ES-I3 (cell line): ENCODE results near the gene EMILIN2.
"Not testable (repeated sequence)": the region's sequence is repeated elsewhere in the genome, so short reads cannot be mapped to it uniquely, and the experiment has no call there.

Experiments
- H3K36me3 ChIP-seq: 2 replicates; pipeline ENCODE4 v1.6.1; 2013; ENCODE audit warnings: mild to moderate bottlenecking, low read length, control low read depth, moderate library complexity; ENCODE audit not compliant: insufficient read depth
- H3K4me1 ChIP-seq: 2 replicates; pipeline ENCODE4 v1.6.1; 2013; ENCODE audit warnings: mild to moderate bottlenecking, control low read depth, low read length; ENCODE audit not compliant: insufficient read depth
- H3K9ac ChIP-seq: 2 replicates; pipeline ENCODE4 v1.6.1; 2013; ENCODE audit warnings: low read depth, mild to moderate bottlenecking, low read length, moderate library complexity
- H3K9me3 ChIP-seq: 2 replicates; pipeline ENCODE4 v1.6.1; 2013; ENCODE audit warnings: mild to moderate bottlenecking, low read length, moderate library complexity; ENCODE audit not compliant: control insufficient read depth, insufficient read depth

Gene EMILIN2

DNA sequence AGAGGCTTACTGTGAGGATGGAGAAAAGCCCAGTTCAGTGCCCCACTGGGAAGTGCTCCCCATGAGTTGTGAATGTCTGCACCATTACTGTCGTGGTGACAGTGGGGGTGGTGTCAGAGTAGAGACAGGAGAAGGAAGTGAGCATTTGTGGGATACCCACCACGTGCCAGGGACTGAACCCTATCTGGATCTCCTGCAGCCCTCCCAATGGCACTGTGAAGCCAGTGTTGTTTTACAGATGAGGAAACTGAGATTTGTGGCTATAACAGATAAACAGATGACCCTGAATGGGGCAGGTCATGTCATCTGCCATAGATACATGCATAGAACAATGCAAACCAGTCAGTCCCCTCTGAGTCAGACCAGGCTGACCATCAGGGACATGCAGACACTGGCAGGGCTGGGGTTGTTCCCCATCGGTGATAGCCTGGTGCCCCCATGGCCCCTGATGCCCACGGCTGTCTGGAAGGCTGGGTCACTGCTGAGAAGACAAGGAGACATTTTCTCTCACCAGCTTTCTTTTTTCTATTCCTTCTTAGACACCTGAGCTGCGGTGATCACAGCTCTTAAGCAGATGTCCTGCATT lies 60.8 kb downstream of the EMILIN2 start:
- peak overlapping the region; percentile 96; the same call in 1 of the 2 replicates for H3K9ac ChIP-seq
- 0 out of 2 replicates have a peak, but pooled peaks cover 3% of the 10 kb centered on the region for H3K4me1 ChIP-seq
- H3K36me3 ChIP-seq = peaks cover 11% of the 10 kb centered on the region
- H3K9me3 ChIP-seq = no peaks in the 10 kb centered on the region

DNA sequence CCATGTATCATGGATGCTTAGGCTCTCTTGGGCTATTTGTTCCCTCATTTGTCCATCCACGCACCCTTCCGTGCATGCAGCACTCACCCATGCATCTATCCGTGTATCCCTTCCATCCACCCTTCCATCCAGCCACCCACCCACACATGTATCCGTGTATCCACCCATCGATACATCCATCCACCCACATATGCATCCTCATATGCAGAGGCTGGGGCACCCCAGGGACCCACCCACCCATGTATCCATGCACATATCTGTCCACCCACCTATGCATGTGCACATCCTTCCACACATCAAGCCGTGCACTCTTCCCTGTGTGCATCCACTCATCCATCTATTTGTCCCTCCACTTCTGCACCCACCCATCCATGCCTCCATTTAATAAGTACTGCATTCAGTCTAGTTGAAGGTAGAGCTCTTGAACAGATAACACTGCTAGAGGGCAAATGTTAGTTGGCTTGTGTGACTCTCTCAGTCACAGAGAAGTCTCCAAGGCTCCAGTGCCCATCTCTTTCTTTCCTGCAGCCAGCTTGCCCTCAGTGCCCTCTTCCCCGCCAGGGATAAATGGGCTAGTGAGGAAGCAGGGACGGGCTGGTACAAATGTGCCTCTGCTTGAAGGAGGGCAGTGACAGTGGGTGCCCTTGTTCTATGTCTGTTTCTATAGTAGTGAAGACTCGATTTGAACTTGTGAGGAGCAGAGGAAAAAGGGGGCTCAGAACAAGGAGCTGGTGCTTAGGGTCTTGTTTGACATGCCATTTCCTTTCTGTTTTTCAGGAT lies 61.5 kb downstream of the EMILIN2 start:
- Histone ChIP-seq H3K9ac (no peak overlapping the region), H3K9me3 (no peaks in the 10 kb centered on the region), H3K36me3 (peaks cover 11% of the 10 kb centered on the region), H3K4me1 (no peaks in the 10 kb centered on the region)

DNA sequence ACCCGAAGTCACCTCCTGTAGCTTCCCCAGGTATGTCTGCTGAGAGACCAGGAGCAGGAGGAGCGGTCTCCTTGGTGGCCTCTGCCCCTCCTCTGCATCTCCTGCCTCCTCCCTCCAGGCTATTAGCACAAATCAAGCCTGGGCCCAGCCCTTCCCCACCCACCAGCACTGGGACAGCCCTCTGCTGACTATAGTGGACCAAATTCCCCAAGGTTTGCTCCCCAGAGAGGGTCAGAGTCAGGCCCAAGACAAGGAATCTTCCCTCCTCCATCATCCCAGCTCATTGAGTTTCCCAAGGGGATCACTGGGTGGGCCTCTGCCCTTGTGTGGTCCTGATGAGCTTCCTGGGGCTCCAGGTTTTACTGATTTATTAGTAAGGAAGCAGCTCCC lies 62.1 kb downstream of the EMILIN2 start:
- Histone ChIP-seq H3K9ac (no peak overlapping the region), H3K9me3 (no peaks in the 10 kb centered on the region), H3K4me1 (no peaks in the 10 kb centered on the region), H3K36me3 (peaks cover 11% of the 10 kb centered on the region)

DNA sequence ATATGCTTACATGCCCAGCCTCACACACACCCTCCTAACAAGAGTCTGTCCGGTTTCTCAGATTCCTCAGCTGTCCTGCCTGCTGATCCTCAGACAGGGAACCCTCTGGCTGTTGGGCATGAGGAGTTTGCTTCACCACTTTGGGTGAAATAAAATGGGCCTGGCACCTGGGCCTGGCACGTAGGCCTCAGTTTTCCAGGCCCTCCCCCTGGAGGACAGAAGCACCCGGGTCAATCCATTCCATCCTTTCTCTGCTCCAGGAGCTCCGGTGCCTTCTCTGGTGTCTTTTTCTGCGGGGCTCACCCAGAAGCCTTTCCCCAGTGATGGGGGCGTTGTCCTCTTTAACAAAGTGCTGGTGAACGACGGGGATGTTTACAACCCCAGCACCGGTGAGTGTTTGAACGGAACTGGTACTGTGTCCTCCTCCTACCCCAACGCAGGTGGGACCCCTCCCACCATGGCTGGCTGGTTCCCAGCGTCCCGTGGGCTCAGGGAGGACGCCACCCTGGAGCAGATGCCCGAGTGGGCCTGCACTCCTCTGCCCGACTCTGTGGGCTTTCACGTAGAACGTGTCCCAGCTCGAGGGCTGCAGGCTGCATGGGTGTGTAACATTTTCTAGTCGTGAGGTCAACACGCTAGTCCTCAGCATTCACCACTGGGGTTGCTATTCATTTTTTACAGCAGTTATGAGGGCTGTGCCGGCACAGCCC lies 62.8 kb downstream of the EMILIN2 start:
- Histone ChIP-seq H3K36me3 (peaks cover 12% of the 10 kb centered on the region), H3K9me3 (no peaks in the 10 kb centered on the region), H3K4me1 (no peaks in the 10 kb centered on the region), H3K9ac (no peak overlapping the region)

DNA sequence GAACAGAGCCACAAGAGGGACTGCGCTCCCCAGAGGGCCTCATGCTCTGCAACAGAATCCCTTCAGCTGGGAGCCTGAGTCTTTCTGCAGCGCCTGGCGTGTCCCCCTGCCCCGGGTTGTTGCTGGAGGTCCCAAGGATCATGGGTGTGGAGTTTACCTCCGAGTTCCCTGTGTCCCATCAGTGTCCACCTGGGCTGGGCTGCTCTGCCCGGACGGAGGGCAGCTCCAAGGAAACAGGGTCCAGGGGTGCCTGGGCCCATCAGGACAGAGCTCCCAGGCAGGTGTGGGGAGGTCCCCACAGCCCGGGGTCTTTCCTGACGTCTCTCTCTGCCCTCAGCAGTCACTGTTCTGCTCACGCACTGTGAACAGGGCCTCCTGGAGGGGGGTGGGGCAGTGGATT lies 63.5 kb downstream of the EMILIN2 start:
- peaks cover 15% of the 10 kb centered on the region for H3K36me3 ChIP-seq
- no peak overlapping the region for H3K9ac ChIP-seq
- no peaks in the 10 kb centered on the region for H3K9me3 ChIP-seq
- H3K4me1 ChIP-seq = no peaks in the 10 kb centered on the region

DNA sequence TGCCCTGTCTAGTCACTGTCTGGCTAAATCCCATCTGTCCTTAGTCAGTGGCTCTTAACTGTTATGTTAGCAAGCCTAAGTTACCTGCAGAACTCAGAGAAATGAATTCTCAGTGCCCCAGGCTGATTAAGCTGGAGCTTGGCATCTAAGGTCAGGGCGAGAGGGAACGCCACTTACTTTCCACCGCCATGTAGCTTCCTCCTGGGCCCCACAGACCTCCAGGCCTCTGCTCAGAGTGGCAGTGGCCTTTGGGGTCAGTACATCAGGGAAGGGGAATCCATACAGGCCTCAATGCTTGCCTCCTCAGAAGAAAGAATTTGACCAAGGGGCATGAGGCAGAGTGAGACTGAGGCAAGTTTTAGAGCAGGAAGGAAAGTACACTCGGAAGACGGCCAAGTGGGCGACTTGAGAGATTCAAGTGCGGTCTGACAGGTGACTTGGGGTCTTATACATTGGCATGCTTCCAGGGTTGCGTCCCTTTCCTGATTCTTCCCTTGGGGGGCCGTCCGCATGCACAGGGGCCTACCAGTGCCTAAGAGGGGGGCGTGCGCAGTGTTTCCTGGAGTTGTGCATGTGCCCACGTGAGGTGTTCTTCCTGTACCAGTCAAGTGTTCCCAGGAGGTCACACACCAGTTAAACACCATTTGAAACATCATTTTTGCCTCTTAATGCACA lies 64.1 kb downstream of the EMILIN2 start:
- Histone ChIP-seq H3K4me1 (no peaks in the 10 kb centered on the region; the same call in 1 of the 2 replicates), H3K9ac (no peak overlapping the region), H3K36me3 (peaks cover 15% of the 10 kb centered on the region), H3K9me3 (no peaks in the 10 kb centered on the region)

DNA sequence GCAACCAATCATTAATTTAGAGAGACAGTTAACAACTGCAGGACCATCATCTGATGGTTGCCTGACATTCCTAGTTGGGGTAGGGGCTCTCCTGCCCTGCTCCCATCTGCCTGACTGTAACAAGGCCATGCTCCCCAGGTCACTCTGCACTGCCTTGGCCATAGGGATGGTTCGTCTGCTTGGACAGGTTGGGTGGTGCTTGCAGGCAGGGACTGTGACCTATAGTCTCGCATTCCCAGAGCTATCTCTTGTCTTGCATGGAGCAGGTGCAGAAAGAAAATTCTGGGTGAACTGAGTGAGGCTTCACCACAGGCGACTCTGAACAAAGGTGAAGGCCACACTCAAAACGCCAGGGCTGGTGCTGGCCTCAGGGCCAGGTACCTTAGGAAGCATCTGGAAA lies 64.7 kb downstream of the EMILIN2 start:
- Histone ChIP-seq H3K4me1 (peaks cover 4% of the 10 kb centered on the region), H3K36me3 (peaks cover 15% of the 10 kb centered on the region), H3K9me3 (no peaks in the 10 kb centered on the region), H3K9ac (no peak overlapping the region)

DNA sequence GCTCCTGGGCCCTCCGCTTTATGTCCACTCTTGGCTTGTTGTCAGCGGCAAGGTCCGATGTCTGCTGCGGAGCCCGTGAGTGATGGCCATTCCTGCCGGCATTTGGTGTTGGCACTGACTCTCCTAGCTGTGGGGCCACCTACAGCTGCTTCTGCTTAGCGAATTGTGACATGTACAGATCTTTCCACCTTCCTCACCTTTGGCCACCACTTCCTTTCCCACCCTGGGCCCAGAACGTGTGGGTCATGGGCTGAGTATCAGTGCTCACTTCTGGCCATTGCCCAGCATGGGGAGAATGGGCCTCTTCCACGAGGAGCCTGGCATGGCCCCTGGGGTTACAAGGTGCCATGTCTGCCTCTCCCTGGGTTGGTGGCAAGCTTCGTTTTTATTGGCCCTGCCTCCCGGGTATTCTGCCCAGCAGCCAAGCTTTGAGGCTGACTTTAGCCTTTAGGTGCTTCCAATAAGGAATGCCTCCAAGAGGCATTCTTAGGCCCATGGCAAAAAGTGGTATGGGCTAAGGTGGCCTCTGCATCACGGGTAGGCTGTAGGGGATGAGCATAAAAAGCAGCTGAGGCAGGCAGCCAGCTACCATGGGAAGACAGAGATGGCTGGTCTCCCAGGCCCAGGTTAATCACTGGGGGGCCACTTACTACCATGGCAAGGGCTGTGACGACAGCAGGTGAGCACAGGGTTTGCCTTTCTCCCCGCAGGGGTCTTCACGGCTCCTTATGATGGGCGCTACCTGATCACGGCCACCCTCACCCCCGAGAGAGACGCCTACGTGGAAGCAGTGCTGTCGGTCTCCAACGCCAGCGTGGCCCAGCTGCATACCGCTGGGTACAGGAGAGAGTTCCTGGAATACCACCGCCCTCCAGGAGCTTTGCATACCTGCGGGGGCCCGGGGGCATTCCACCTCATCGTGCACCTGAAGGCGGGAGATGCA lies 65.8 kb downstream of the EMILIN2 start:
- no peaks in the 10 kb centered on the region for H3K9me3 ChIP-seq
- H3K9ac ChIP-seq = no peak overlapping the region
- peaks cover 12% of the 10 kb centered on the region for H3K4me1 ChIP-seq
- peaks cover 15% of the 10 kb centered on the region for H3K36me3 ChIP-seq

DNA sequence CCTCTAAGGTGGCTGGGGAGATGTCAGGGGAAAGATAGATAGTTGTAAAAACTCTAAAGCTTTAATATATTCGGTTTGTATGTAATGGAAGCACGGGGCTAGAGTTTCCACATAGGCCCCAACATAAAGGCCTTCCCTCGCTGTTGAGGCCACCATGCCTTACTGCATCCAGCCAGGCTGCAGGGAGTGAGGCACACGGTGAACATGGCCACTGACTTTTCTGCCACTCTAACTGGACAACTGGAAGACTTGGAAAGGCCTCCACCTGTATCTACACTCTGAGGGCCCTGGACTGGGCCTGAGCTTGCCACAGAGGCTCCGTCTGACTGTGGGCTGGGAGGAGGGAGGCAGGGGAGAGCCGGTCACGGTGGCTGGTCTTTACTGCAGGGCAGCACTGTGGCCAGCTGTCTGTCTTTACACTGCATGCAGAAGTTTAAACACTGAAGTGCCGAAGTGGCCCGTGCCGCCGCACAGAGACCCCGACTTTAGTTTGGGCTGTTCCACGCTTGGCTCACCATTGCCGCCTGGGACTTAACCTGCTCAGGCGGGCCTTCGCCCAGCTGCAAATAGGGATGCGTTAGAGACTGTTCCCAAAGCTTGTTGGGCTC lies 66.7 kb downstream of the EMILIN2 start:
- H3K36me3 ChIP-seq = peaks cover 15% of the 10 kb centered on the region
- peaks cover 12% of the 10 kb centered on the region for H3K4me1 ChIP-seq
- no peaks in the 10 kb centered on the region for H3K9me3 ChIP-seq

DNA sequence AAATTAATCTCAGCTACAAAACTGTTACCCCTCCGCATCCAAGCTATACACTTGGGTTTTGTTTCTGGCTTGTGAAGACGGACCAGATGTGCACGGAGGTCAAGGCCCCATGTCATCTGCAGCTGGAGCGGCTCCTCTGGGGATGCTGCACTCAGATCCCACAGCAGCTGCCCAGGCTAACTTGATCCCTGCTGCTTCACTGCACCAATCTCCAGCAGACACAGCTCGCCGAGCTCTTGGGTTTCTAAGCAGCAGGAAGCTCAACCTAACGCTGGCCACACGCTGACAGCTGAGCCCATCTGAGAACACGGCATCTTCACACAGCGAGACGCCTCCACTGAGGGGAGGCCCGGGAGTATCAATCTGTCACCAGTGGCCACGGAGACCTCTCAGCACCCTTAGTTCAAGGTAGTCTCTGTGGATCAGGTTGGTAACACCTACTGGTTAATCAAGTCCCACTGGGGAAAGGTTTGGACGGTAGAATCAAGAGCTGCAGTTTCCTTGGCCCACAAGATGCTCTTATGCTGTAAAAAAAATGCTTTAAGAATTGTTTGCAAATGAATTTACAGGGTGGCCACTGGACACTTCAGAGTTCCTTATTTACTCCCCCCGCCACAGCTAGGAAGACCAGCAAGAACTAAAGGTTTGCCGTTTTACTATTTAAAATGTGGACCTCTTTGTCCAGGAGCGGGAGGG lies 67.5 kb downstream of the EMILIN2 start:
- H3K9ac ChIP-seq = no peak overlapping the region
- H3K36me3 ChIP-seq = peaks cover 18% of the 10 kb centered on the region
- H3K4me1 ChIP-seq = peaks cover 12% of the 10 kb centered on the region
- no peaks in the 10 kb centered on the region for H3K9me3 ChIP-seq

More for the DNA sequence above, 66.7 kb downstream of the EMILIN2 start:
- H3K9ac ChIP-seq = no peak overlapping the region

DNA sequence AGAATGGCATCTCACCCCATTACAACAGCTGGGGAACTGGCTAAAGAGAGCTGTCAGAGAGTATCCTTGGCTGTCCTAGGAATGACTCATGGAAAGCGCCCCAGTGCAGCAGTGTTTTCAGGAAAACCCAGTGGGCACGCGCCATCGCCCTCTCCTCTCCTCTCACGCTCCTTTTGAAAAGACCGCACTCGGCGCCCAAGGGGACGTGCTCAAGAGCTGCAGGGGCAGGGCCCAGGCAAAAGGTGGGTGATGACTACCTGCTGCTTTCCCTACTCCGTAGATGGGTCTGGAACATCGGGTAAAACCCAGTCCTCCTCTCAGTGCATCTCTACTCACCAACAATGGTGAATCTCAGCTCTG lies 68.1 kb downstream of the EMILIN2 start:
- Histone ChIP-seq H3K4me1 (peaks cover 12% of the 10 kb centered on the region), H3K36me3 (peaks cover 18% of the 10 kb centered on the region), H3K9ac (no peak overlapping the region), H3K9me3 (no peaks in the 10 kb centered on the region)

DNA sequence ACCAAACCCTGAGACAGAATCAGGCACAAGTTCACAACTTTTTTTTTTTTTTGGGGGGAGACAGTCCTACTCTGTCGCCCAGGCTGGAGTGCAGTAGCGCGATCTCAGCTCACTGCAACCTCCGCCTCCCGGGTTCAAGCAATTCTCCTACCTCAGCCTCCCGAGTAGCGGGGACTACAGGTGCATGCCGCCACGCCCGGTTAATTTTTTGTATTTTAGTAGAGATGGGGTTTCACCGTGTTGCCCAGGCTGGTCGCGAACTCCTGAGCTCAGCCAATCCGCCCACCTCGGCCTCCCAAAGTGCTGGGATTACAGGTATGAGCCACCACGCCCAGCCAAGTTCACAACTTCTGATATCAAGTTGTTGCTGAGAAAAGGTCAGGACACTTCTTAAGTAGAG lies 68.7 kb downstream of the EMILIN2 start:
- not testable (repeated sequence) for H3K9ac ChIP-seq, H3K9me3 ChIP-seq
- Histone ChIP-seq H3K36me3 (peaks cover 18% of the 10 kb centered on the region), H3K4me1 (peaks cover 12% of the 10 kb centered on the region)

DNA sequence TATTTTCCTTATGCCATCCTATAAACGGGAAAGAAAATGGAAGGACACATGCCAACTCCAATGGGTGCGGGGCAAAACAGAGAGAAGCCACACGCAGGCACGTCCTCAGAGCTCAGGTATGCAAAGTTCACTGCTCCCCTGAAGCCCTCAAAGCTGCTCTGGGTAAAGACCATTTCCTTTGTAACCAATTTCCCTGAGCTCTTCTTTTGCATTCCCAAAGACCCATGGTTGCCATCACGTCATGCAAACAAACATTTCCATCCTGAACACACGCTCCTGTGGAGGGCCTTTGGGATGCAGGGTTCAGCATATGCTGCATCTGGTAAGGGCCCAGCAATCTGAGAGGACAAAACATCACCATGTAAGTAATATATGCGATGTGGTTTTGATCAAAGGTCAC lies 69.4 kb downstream of the EMILIN2 start:
- peaks cover 12% of the 10 kb centered on the region for H3K4me1 ChIP-seq
- no peaks in the 10 kb centered on the region for H3K9me3 ChIP-seq
- H3K36me3 ChIP-seq = peaks cover 16% of the 10 kb centered on the region
- no peak overlapping the region for H3K9ac ChIP-seq
